GM23338 (cell line): ENCODE results near the gene INTS6. TPM values are rescaled to one million over a fixed set of nuclear protein-coding genes. Genes with fewer than 3 reads are reported as not detected.

Experiments used
- ATAC-seq: fragments of 200-7000 bp; cut with Tn5 transposase; 3 replicates; pipeline ENCODE4 v1.9.1; 2020
- DNase-seq: peaks from one replicate; pipeline ENCODE4 v3.0.0-alpha.2; 2015; ENCODE audit warnings: low spot score
- H2AFZ ChIP-seq: fragments of 200-600 bp; sonication (generic); 2 replicates; pipeline ENCODE4 v1.8.0; 2016; ENCODE audit warnings: antibody characterized with exemption, mild to moderate bottlenecking, moderate library complexity
- H3F3A ChIP-seq: fragments of 200-600 bp; sonication (generic); replicated peaks from 2 replicates; pipeline ENCODE4 v1.8.0; 2017; ENCODE audit warnings: antibody characterized with exemption, mixed run types, low read depth
- H3K27ac ChIP-seq: fragments of 200-600 bp; sonication (generic); 2 replicates; pipeline ENCODE4 v1.6.1; 2016; ENCODE audit warnings: low read depth
- H3K27me3 ChIP-seq: fragments of 200-600 bp; sonication (generic); 2 replicates; pipeline ENCODE4 v1.8.0; 2016; ENCODE audit warnings: mild to moderate bottlenecking, mixed run types, moderate library complexity; ENCODE audit not compliant: insufficient read depth
- H3K36me3 ChIP-seq: fragments of 200-600 bp; sonication (generic); 2 replicates; pipeline ENCODE4 v1.8.0; 2016; ENCODE audit warnings: mild to moderate bottlenecking; ENCODE audit not compliant: insufficient read depth
- H3K4me1 ChIP-seq: fragments of 200-600 bp; sonication (generic); 2 replicates; pipeline ENCODE4 v1.8.0; 2016; ENCODE audit warnings: mild to moderate bottlenecking, moderate library complexity; ENCODE audit not compliant: insufficient read depth
- H3K4me2 ChIP-seq: fragments of 200-600 bp; sonication (generic); 2 replicates; pipeline ENCODE4 v1.7.1; 2017; ENCODE audit warnings: mixed run types
- H3K4me3 ChIP-seq: fragments of 200-600 bp; sonication (generic); 2 replicates; pipeline ENCODE4 v1.6.1; 2016; ENCODE audit warnings: mixed run types
- H3K79me2 ChIP-seq: fragments of 200-600 bp; sonication (generic); replicated peaks from 2 replicates; pipeline ENCODE4 v1.8.0; 2017; ENCODE audit warnings: mild to moderate bottlenecking; ENCODE audit not compliant: insufficient read depth
- H3K9me2 ChIP-seq: fragments of 200-600 bp; sonication (generic); 2 replicates; pipeline ENCODE4 v1.8.0; 2017; ENCODE audit not compliant: insufficient read depth
- H4K20me1 ChIP-seq: fragments of 200-600 bp; sonication (generic); replicated peaks from 2 replicates; pipeline ENCODE4 v1.8.0; 2017; ENCODE audit warnings: mild to moderate bottlenecking; ENCODE audit not compliant: insufficient read depth
- H3K27ac Mint-ChIP-seq: 2 replicates; pipeline ENCODE4 v1.8.0; 2020; ENCODE audit warnings: inconsistent platforms, mild to moderate bottlenecking, moderate library complexity, mixed read lengths
- H3K27me3 Mint-ChIP-seq: 3 replicates; pipeline ENCODE4 v1.8.0; 2022; ENCODE audit warnings: low read depth, mild to moderate bottlenecking, moderate library complexity, mixed read lengths, inconsistent platforms; ENCODE audit not compliant: insufficient read depth, poor library complexity
- H3K36me3 Mint-ChIP-seq: 3 replicates; pipeline ENCODE4 v1.8.0; 2021; ENCODE audit warnings: low read depth, mild to moderate bottlenecking, inconsistent platforms, moderate library complexity, mixed read lengths
- H3K4me1 Mint-ChIP-seq: 3 replicates; pipeline ENCODE4 v1.8.0; 2020; ENCODE audit warnings: mild to moderate bottlenecking, inconsistent platforms, mixed read lengths
- H3K4me3 Mint-ChIP-seq: 3 replicates; pipeline ENCODE4 v1.8.0; 2021; ENCODE audit warnings: moderate library complexity, mild to moderate bottlenecking, inconsistent platforms, mixed read lengths
- H3K9me3 Mint-ChIP-seq: 3 replicates; pipeline ENCODE4 v1.8.0; 2020; ENCODE audit warnings: moderate library complexity, mild to moderate bottlenecking, inconsistent platforms, mixed read lengths
- EZH2 ChIP-seq: fragments of 200-600 bp; sonication (generic); IDR thresholded peaks from one replicate; pipeline ENCODE4 v1.8.0; 2017; ENCODE audit warnings: antibody characterized with exemption, mild to moderate bottlenecking, low read depth; ENCODE audit not compliant: unreplicated experiment
- EZH2phosphoT487 ChIP-seq: fragments of 200-600 bp; sonication (generic); IDR thresholded peaks from one replicate; pipeline ENCODE4 v1.8.1; 2018; ENCODE audit warnings: antibody characterized with exemption; ENCODE audit not compliant: unreplicated experiment
- JUNB ChIP-seq: IDR thresholded peaks from one replicate; pipeline ENCODE4 v1.6.1; 2016; ENCODE audit warnings: antibody characterized with exemption; ENCODE audit not compliant: unreplicated experiment
- POLR2AphosphoS5 ChIP-seq: IDR thresholded peaks from 2 replicates; pipeline ENCODE4 v1.6.1; 2016; ENCODE audit warnings: antibody characterized with exemption, low read depth
- STAT1 ChIP-seq: IDR thresholded peaks from one replicate; pipeline ENCODE4 v1.6.1; 2016; ENCODE audit warnings: antibody characterized with exemption; ENCODE audit not compliant: unreplicated experiment
- ZNF114 ChIP-seq: fragments of 250-450 bp; sonication (Bioruptor Pico); IDR thresholded peaks from 2 replicates; pipeline ENCODE4 v1.5.0; 2020; ENCODE audit warnings: mild to moderate bottlenecking, moderate library complexity
- ZNF331 ChIP-seq: fragments of 250-450 bp; sonication (Bioruptor Pico); IDR thresholded peaks from 2 replicates; pipeline ENCODE4 v1.5.0; 2020; ENCODE audit warnings: low read depth, mild to moderate bottlenecking, moderate library complexity
- polyA plus RNA-seq: library from polyadenylated mRNA; unstranded; fragments of >200 nt; fragmentation: Nextera tagmentation; extraction: Ambion mirVana; gene quantifications from 2 replicates; pipeline ENCODE4 v1.2.1, GENCODE V29; 2016
- total RNA-seq: library from RNA; depleted of rRNA; stranded (reverse); fragments of >200 nt; shearing (Covaris generic); gene quantifications from 2 replicates; pipeline ENCODE4 v1.2.3, GENCODE V29; 2014
- TF ChIP-seq, protein P1 (sequence below): fragments of 250-450 bp; sonication (Bioruptor Pico); IDR thresholded peaks from 2 replicates; pipeline ENCODE4 v1.5.0; 2020; ENCODE audit warnings: mild to moderate bottlenecking, moderate library complexity
- TF ChIP-seq, protein P2 (sequence below): IDR thresholded peaks from 2 replicates; pipeline ENCODE4 v1.6.1; 2016; ENCODE audit warnings: antibody characterized with exemption
- TF ChIP-seq, protein P3 (sequence below): IDR thresholded peaks from one replicate; pipeline ENCODE4 v1.6.1; 2018; ENCODE audit warnings: antibody characterized with exemption; ENCODE audit not compliant: unreplicated experiment

Gene INTS6
- total and polyA plus RNA-seq, 2 experiments from 2014 or later = 24.8 to 38.6 TPM

- TF ChIP-seq, protein P1, sequence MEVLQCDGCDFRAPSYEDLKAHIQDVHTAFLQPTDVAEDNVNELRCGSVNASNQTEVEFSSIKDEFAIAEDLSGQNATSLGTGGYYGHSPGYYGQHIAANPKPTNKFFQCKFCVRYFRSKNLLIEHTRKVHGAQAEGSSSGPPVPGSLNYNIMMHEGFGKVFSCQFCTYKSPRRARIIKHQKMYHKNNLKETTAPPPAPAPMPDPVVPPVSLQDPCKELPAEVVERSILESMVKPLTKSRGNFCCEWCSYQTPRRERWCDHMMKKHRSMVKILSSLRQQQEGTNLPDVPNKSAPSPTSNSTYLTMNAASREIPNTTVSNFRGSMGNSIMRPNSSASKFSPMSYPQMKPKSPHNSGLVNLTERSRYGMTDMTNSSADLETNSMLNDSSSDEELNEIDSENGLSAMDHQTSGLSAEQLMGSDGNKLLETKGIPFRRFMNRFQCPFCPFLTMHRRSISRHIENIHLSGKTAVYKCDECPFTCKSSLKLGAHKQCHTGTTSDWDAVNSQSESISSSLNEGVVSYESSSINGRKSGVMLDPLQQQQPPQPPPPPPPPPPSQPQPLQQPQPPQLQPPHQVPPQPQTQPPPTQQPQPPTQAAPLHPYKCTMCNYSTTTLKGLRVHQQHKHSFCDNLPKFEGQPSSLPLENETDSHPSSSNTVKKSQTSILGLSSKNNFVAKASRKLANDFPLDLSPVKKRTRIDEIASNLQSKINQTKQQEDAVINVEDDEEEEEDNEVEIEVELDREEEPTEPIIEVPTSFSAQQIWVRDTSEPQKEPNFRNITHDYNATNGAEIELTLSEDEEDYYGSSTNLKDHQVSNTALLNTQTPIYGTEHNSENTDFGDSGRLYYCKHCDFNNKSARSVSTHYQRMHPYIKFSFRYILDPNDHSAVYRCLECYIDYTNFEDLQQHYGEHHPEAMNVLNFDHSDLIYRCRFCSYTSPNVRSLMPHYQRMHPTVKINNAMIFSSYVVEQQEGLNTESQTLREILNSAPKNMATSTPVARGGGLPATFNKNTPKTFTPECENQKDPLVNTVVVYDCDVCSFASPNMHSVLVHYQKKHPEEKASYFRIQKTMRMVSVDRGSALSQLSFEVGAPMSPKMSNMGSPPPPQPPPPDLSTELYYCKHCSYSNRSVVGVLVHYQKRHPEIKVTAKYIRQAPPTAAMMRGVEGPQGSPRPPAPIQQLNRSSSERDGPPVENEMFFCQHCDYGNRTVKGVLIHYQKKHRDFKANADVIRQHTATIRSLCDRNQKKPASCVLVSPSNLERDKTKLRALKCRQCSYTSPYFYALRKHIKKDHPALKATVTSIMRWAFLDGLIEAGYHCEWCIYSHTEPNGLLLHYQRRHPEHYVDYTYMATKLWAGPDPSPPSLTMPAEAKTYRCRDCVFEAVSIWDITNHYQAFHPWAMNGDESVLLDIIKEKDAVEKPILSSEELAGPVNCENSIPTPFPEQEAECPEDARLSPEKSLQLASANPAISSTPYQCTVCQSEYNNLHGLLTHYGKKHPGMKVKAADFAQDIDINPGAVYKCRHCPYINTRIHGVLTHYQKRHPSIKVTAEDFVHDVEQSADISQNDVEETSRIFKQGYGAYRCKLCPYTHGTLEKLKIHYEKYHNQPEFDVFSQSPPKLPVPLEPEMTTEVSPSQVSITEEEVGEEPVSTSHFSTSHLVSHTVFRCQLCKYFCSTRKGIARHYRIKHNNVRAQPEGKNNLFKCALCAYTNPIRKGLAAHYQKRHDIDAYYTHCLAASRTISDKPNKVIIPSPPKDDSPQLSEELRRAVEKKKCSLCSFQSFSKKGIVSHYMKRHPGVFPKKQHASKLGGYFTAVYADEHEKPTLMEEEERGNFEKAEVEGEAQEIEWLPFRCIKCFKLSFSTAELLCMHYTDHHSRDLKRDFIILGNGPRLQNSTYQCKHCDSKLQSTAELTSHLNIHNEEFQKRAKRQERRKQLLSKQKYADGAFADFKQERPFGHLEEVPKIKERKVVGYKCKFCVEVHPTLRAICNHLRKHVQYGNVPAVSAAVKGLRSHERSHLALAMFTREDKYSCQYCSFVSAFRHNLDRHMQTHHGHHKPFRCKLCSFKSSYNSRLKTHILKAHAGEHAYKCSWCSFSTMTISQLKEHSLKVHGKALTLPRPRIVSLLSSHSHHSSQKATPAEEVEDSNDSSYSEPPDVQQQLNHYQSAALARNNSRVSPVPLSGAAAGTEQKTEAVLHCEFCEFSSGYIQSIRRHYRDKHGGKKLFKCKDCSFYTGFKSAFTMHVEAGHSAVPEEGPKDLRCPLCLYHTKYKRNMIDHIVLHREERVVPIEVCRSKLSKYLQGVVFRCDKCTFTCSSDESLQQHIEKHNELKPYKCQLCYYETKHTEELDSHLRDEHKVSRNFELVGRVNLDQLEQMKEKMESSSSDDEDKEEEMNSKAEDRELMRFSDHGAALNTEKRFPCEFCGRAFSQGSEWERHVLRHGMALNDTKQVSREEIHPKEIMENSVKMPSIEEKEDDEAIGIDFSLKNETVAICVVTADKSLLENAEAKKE = no peak
- TF ChIP-seq JUNB = no peak
- TF ChIP-seq, protein P2, sequence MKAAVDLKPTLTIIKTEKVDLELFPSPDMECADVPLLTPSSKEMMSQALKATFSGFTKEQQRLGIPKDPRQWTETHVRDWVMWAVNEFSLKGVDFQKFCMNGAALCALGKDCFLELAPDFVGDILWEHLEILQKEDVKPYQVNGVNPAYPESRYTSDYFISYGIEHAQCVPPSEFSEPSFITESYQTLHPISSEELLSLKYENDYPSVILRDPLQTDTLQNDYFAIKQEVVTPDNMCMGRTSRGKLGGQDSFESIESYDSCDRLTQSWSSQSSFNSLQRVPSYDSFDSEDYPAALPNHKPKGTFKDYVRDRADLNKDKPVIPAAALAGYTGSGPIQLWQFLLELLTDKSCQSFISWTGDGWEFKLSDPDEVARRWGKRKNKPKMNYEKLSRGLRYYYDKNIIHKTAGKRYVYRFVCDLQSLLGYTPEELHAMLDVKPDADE = no peak
- TF ChIP-seq EZH2 = no peak
- TF ChIP-seq ZNF331 (CRISPR knock-in tag) = no peak
Measured at GRCh38 chr13:51342706-51343105, 110.1 kb downstream of the INTS6 start (continued).

DNA sequence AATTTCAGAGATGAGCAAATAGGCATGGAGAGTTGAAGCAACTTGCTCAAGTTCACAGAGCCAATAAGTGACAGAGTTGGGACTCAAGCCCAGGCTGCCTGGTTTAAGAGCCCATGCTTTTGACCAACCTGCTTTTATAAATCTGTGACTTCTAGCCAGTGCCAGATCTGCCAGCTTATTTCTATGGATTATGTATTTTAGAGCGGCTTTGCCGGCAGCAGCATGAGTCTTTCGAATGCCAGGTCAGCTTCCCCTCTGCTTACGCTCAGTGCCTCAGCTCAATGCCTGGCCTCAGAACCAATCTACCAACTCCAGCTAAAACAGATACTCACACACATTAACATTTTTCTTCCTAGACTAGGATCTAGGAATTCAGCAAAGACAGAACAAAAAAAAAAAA lies 111.0 kb downstream of the INTS6 start:
- no peaks in the 10 kb centered on the region for H4K20me1 ChIP-seq
- Mint-ChIP-seq H3K27ac (no peak overlapping the region), H3K36me3 (no peaks in the 10 kb centered on the region), H3K4me3 (no peak overlapping the region), H3K4me1 (peaks cover 45% of the 10 kb centered on the region), H3K9me3 (no peaks in the 10 kb centered on the region), H3K27me3 (peaks cover 8% of the 10 kb centered on the region)
- no peaks in the 10 kb centered on the region for H3K79me2 ChIP-seq
- H3K27me3 ChIP-seq = no peaks in the 10 kb centered on the region
- no peaks in the 10 kb centered on the region for H3F3A ChIP-seq
- H3K4me1 ChIP-seq = peaks cover 19% of the 10 kb centered on the region; the same call in 1 of the 2 replicates
- H3K4me2 ChIP-seq = no peak overlapping the region
- ATAC-seq (no peak), DNase-seq (no peak)
- no peaks in the 10 kb centered on the region for H3K36me3 ChIP-seq
- no peak overlapping the region for H2AFZ ChIP-seq
- H3K9me2 ChIP-seq = no peaks in the 10 kb centered on the region
- H3K4me3 ChIP-seq = no peak overlapping the region
- H3K27ac ChIP-seq = no peak overlapping the region
- TF ChIP-seq EZH2phosphoT487 (no peak), EZH2 (no peak), STAT1 (no peak), ZNF114 (no peak), POLR2AphosphoS5 (no peak), JUNB (no peak)
- TF ChIP-seq, protein P3, sequence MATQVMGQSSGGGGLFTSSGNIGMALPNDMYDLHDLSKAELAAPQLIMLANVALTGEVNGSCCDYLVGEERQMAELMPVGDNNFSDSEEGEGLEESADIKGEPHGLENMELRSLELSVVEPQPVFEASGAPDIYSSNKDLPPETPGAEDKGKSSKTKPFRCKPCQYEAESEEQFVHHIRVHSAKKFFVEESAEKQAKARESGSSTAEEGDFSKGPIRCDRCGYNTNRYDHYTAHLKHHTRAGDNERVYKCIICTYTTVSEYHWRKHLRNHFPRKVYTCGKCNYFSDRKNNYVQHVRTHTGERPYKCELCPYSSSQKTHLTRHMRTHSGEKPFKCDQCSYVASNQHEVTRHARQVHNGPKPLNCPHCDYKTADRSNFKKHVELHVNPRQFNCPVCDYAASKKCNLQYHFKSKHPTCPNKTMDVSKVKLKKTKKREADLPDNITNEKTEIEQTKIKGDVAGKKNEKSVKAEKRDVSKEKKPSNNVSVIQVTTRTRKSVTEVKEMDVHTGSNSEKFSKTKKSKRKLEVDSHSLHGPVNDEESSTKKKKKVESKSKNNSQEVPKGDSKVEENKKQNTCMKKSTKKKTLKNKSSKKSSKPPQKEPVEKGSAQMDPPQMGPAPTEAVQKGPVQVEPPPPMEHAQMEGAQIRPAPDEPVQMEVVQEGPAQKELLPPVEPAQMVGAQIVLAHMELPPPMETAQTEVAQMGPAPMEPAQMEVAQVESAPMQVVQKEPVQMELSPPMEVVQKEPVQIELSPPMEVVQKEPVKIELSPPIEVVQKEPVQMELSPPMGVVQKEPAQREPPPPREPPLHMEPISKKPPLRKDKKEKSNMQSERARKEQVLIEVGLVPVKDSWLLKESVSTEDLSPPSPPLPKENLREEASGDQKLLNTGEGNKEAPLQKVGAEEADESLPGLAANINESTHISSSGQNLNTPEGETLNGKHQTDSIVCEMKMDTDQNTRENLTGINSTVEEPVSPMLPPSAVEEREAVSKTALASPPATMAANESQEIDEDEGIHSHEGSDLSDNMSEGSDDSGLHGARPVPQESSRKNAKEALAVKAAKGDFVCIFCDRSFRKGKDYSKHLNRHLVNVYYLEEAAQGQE = no peak
- TF ChIP-seq, protein P2 = no peak
